ENCODE data around the gene HAUS3.

Gene HAUS3, protein sequence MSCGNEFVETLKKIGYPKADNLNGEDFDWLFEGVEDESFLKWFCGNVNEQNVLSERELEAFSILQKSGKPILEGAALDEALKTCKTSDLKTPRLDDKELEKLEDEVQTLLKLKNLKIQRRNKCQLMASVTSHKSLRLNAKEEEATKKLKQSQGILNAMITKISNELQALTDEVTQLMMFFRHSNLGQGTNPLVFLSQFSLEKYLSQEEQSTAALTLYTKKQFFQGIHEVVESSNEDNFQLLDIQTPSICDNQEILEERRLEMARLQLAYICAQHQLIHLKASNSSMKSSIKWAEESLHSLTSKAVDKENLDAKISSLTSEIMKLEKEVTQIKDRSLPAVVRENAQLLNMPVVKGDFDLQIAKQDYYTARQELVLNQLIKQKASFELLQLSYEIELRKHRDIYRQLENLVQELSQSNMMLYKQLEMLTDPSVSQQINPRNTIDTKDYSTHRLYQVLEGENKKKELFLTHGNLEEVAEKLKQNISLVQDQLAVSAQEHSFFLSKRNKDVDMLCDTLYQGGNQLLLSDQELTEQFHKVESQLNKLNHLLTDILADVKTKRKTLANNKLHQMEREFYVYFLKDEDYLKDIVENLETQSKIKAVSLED

GRCh38 chr4:2241410-2242353 is at the start of gene HAUS3, which contains the start of gene POLN:
TSS of gene HAUS3 (minus strand) at chr4:2242121. CDS start at chr4:2240946, 1,175 bp downstream.
TSS of gene POLN (minus strand) at chr4:2242121. CDS start at chr4:2229231, 12,890 bp downstream.
- peak; percentile 100 for DNase-seq (ENCODE audit: low spot score)

DNA sequence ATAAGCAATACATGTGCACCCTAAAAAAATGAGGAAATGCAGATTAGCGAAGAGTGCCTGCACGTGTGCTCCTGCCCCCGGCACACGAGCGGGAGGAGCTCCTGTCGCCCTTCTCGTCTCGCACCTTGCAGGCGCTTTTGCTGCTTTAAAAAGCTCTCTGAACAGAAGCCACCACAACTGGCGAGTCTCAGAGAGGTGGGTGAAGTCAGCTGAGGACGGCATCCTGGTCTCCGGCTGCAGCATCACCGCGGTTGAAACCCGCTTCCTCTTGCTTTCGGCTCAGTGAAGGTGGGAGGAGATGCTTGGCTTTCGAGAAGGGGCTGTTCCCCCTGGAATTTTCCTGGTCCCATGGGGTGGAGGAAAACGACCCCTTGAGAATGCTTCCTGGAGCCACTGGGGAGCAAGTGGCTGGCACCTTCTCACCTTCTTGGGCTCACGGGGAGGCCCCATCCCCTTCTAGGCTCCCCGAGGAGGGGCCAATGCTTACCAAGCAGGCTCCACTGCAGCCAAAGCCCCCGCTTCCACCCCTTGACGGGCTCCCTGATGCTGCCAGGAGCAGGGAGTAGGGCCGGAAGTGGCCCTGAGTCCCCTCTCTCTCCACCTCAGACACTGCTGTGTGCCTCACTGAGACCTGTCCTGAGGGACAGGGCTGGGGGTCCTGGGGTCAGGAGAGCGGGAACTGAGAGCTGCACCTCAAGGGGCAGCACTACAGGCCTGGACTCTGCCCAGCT is 49.2 kb upstream of the HAUS3 start:
- DNase-seq (ENCODE audit: low spot score) = no peak

DNA sequence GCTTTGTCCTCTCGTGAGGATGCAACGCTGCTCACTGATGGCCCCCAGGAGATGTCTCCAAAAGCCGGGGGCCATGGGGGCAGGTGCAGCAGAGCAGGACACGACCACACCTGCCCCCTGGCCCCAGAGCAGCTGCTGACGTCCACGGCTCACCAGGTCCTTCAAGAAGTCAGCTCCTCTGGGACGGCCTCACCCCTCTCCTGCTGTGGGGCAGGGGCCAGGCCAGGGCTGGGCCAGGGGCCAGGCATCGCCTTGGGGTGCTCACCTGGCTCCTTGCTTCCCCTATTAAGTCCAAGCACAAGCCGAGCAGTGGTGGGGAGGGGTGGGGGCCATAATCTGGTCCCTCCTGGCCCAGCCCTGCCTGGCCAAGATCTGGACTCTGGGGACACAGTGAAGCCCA is 48.6 kb upstream of the HAUS3 start:
- DNase-seq (ENCODE audit: low spot score) = no peak

GRCh38 chr4:2289955-2290333 is 48.0 kb upstream of the HAUS3 start:
- DNase-seq (ENCODE audit: low spot score) = no peak

DNA sequence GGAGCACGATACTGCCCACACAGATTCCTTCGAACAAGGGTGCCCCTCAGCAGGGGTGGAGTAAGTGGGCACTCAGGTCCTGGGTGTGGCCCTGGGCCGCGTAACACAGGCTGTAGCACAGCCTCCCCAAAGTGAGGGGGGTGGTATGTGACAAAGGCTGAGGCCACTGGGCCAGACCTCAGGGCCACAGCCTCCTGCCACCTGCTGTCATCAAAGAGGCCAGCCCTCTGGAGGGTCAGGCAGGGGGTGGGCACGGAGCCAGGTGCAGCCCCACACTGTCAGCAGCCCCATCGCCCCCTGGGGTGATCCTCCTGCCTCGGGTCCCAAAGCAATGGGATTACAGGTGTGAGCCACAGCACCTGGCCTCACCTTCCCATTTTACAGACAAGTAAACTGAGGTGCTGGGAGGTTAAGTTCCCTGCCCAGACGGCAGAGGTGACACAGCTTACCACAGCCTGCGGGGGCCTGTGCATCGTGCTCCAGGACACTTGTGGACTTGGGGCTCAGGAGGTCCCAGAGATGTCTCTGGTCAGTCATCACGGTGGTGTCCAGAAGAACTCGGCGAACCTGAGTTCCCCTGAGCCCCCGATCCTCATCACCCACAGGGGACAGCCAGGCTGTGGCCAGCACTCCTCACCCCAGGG is 47.5 kb upstream of the HAUS3 start:
- DNase-seq (ENCODE audit: low spot score) = no peak

GRCh38 chr4:2288051-2288541 is 46.2 kb upstream of the HAUS3 start:
- DNase-seq (ENCODE audit: low spot score) = no peak

DNA sequence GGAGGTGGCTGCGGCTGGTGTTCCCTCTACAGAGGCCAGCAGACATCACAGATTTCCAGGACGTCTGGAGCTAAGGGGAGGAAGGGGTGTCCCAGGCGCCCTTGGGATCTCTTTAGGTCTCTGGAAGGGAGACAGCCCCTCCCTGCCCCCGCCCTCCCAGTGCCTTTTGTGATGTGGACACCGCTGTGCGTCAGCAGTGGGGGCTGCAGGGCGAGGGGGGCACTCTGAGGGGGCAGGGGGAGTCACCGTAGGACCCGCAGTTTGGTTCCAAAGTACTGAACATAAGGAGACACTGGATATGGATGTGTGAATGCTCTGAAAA is 45.6 kb upstream of the HAUS3 start:
- DNase-seq (ENCODE audit: low spot score) = no peak

DNA sequence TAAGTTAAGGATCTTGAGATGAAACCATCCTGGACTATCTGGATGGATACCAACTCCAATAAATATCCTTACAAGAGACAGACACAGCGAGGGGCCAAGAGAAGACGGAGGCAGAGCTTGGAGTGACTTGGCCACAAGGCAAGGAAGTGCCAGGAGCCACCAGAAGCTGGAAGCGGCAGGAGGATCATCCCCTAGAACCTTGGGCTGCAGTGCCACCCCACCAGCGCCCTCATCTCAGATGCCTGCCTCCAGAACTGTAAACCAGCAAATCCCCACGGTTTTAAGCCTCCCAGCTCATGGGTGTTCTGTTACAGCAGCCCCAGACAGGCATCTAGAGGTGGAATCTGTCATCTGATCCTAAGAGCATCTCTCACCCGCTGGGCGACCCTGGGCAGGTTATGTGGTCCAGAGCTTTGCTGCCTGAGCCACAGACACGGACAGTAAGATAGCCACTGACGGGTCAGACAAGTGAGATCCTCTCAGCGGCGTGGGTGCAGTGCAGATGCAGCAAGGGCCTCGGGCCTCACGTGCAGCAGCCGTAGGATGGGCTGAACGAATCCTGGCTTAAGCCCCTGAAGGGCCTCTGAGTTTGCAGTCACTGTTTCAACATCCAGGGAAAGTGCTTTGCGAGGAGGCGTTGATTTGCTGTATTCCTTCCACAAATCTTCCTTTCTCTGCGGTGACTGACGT is 45.1 kb upstream of the HAUS3 start:
- no peak for DNase-seq (ENCODE audit: low spot score)

- DNase-seq (ENCODE audit: low spot score) = no peak
Measured at GRCh38 chr4:2285613-2286381, 43.9 kb upstream of the HAUS3 start.

DNA sequence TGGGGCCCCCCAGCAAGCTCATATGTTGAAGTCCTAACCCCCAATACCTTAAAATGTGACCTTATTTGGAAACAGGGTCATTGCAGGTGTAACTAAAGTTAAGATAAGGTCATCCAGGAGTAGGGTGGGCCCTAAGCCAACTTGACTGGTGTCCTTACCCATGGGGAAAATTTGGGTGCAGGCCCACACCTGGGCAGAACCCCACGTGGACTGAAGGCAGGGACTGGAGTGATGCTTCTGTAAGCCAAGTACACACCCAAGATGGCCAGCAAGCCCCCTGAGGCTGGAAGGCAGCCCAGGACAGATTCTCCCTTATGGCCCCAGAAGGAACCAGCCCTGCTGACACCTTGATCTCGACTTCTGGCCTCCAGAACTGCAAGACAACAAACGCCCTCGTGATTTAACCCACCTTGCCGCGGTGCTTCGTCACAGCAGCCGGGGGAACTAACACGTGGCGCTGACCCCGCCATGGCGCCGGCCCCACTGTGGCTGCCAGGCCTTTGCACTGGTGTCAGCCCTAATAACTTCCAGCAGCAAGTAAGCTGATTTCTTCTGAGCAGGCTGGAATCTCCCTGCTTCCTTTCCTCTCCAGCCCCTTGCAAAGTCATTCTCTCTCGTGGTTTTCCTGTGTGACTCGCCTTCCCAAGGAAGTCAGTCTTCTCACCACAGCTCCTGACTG is 43.2 kb upstream of the HAUS3 start:
- peak; percentile 73 for DNase-seq (ENCODE audit: low spot score)

- no peak for DNase-seq (ENCODE audit: low spot score)
Measured at GRCh38 chr4:2284161-2284933, 42.4 kb upstream of the HAUS3 start.

GRCh38 chr4:2283199-2283711 is 41.3 kb upstream of the HAUS3 start:
- DNase-seq (ENCODE audit: low spot score) = no peak

DNA sequence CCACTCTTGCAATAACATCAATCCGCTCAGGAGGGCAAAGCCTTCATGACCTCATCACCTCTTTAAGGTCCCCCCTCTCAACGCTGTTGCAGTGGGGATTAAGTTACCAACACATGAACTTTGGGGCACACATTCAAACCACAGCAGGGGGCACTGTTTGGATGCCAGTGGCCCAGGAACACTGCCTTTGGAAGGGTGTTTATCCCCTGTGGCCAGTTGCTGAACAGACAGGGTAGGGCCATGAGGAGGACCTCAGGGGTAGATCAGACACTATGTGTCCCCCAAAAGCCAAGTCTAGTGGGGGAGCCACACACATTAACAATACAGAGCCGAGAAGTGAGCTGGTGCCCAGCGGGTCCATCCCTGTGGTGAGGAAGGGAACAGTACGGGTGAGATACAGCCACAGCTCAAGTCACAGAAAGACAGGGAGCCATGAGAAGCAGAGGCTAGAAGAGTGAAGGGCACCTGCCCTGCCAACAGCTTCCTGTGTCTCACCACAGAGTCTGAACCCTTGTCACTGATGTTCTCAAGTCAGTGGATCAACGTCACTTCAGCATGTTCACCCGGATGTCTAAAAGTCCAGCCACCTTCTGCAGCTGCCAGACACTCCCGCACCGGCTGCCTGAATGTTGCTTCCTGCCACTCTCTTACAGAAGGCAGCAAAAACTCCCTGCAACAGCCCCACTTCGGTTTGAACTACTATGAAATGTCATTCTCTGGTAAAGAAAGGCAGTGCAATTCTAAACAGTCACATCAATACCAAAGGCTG is 39.8 kb upstream of the HAUS3 start:
- DNase-seq (ENCODE audit: low spot score) = no peak

GRCh38 chr4:2280531-2281300 is 38.8 kb upstream of the HAUS3 start:
- DNase-seq (ENCODE audit: low spot score) = no peak

DNA sequence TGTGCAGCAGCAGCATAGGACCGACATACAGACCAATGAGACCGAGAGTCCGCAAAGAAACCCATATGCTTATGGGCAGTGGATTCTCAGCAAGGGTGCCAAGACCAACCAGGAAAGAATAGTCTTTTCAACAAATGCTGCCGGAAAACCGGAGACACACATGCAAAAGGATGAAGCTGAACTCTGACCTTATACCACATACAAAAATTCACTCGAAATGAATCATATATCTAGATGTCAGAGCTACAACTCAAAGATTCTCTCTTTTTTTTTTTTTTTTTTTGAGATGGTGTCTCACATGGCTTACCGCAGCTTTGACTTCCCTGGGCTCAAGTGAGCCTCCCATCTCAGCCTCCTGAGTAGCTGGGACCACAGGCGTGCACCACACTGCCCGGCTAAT is 36.0 kb upstream of the HAUS3 start:
- no peak for DNase-seq (ENCODE audit: low spot score)

DNA sequence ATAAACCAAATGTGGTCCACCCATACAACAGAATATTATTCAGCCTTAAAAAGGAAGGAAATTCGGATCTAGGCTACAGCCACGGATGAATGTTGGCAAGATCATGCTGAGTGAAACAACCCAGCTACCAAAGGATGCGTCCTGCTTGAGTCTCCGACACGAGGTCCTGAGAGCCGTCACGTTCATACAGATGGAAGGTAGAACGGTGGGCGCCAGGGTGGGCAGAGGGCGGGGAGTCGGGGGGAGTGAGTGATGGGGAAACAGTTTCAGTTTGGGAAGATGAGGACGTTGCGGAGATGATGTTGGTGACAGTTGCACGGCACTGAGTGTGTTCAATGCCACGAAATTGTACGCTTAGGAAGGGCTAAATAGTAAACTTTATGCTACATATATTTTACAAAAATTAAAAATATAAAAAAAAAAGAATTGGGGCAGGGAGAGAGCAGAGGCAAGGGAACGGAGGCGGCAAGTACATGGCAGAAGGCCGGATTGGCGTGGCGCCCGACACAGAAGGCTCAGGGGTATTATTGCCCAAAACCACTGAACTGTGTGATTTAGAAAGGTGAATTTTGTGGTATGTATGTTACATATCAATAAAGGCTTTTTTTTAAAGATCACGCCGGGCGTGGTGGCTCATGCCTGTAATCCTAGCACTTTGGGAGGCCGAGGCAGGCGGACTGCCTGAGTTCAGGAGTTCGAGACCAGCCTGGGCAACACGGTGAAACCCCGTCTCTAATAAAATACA is 34.8 kb upstream of the HAUS3 start:
- DNase-seq (ENCODE audit: low spot score) = no peak

All from AG20443 (cell line).